IMR-90 (cell line): ENCODE measurements around the gene TNFRSF4.

Experiments used
- BHLHE40 ChIP-seq: fragments of 150-350 bp; IDR thresholded peaks from 2 replicates; pipeline ENCODE4 v1.6.1; 2016; ENCODE audit warnings: mild to moderate bottlenecking, low read depth, low read length
- CEBPB ChIP-seq: IDR thresholded peaks from 2 replicates; pipeline ENCODE4 v1.6.1; 2012; ENCODE audit warnings: low read depth, low read length, improper control_type of control experiment
- CTCF ChIP-seq: conservative IDR thresholded peaks from 2 replicates; pipeline ENCODE4 v1.5.1; 2012; ENCODE audit warnings: mild to moderate bottlenecking, low read depth, low read length, improper control_type of control experiment
- FOS ChIP-seq: fragments of 150-350 bp; IDR thresholded peaks from 2 replicates; pipeline ENCODE4 v1.6.1; 2016; ENCODE audit warnings: low read depth, low read length
- MAFK ChIP-seq: IDR thresholded peaks from 2 replicates; pipeline ENCODE4 v1.6.1; 2012; ENCODE audit warnings: low read depth, low read length, improper control_type of control experiment
- MAZ ChIP-seq: IDR thresholded peaks from 2 replicates; pipeline ENCODE4 v1.6.1; 2012; ENCODE audit warnings: low read depth, mild to moderate bottlenecking, low read length, improper control_type of control experiment, moderate library complexity, borderline replicate concordance
- MXI1 ChIP-seq: IDR thresholded peaks from 2 replicates; pipeline ENCODE4 v1.6.1; 2012; ENCODE audit warnings: low read depth, mild to moderate bottlenecking, low read length, moderate library complexity, borderline replicate concordance
- POLR2A ChIP-seq: IDR thresholded peaks from 2 replicates; pipeline ENCODE4 v1.6.1; 2012; ENCODE audit warnings: mild to moderate bottlenecking, low read depth, low read length
- RCOR1 ChIP-seq: IDR thresholded peaks from 2 replicates; pipeline ENCODE4 v1.6.1; 2012; ENCODE audit warnings: mild to moderate bottlenecking, low read length, improper control_type of control experiment; ENCODE audit not compliant: insufficient replicate concordance

DNA sequence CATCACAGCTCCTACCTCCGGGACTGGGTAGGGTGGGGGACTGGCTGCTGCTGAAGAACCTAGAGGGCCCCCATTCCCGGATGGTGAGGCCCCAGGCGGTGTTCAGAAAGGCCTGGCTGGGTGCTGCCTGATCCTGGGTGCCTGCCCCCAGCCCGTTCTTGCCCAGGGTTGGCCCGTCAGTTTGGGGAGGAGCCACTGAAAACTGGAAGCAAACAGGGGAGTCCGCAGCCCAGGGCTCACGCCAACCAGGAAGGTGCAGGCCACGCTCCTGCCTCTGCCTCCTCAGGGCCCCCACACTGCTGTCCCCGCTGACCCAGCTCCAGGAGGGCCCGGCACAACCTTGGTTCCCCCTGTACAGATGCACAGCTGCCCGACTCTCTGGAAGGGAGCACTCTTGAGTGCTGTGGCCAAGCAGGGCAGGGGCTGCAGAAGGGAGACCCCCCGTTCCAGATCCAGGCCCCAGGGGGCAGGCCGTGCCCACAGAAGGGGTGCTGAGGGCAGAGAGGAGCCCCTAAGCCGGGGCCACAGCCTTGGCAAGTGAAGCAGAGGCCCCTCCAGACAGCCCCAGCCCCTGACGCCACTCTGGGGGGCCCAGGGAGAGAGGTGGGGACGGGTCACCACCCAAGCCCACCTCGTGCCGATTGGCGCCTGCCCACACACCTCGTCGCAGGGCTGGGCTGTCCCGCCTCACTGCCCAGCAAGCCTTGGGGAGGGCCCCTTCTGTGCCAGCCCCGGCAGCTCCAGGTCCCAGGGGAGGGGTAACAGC lies 27.1 kb upstream of the TNFRSF4 start:
- no peak for TF ChIP-seq CTCF
- no peak for TF ChIP-seq POLR2A
- no peak for TF ChIP-seq FOS
- no peak for TF ChIP-seq BHLHE40
- TF ChIP-seq CEBPB = no peak
- no peak for TF ChIP-seq RCOR1
- TF ChIP-seq MAFK = no peak
- TF ChIP-seq MAZ = no peak
- no peak for TF ChIP-seq MXI1
